Keratinocyte (primary cell): ENCODE measurements around the gene ROMO1. TPM values are rescaled to one million over a fixed set of nuclear protein-coding genes. Genes with fewer than 3 reads are reported as not detected.

Source experiments
- DNase-seq: peaks from one replicate; pipeline ENCODE4 v3.0.0-alpha.2; 2011; ENCODE audit warnings: low read depth, missing footprints, low spot score
- FAIRE-seq: peaks from 2 replicates; lab custom pipeline; 2011; peaks lifted over from hg19 to GRCh38; lab: Jason Lieb, UNC
- H2AFZ ChIP-seq: 2 replicates; pipeline ENCODE4 v1.6.0; 2012; ENCODE audit warnings: low read length, control low read depth, inconsistent platforms; ENCODE audit not compliant: control insufficient read depth
- H3K27ac ChIP-seq: 2 replicates; pipeline ENCODE4 v1.5.1; 2011; ENCODE audit warnings: low read length; ENCODE audit not compliant: control insufficient read depth, insufficient read depth
- H3K27me3 ChIP-seq: 3 replicates; pipeline ENCODE4 v1.6.0; 2011; ENCODE audit warnings: low read length; ENCODE audit not compliant: control insufficient read depth, insufficient read depth; ENCODE audit errors: extremely low read depth
- H3K36me3 ChIP-seq, 2 experiments: 2 replicates in 1 of 2; 3 replicates in 1 of 2; pipeline ENCODE4 v1.5.1; 2011; ENCODE audit warnings: low read length in 2 of 2, mild to moderate bottlenecking in 1 of 2; ENCODE audit not compliant: control insufficient read depth in 2 of 2, insufficient read depth in 2 of 2; ENCODE audit errors: extremely low read depth in 1 of 2
- H3K4me1 ChIP-seq: 3 replicates; pipeline ENCODE4 v1.5.1; 2011; ENCODE audit warnings: low read length; ENCODE audit not compliant: control insufficient read depth, insufficient read depth; ENCODE audit errors: extremely low read depth
- H3K4me2 ChIP-seq: 3 replicates; pipeline ENCODE4 v1.6.0; 2011; ENCODE audit warnings: low read depth, low read length; ENCODE audit not compliant: control insufficient read depth, insufficient read depth; ENCODE audit errors: extremely low read depth
- H3K4me3 ChIP-seq, 3 experiments: fragments of 200-600 bp in 1 of 3; sonication (generic) in 1 of 3; 2 replicates in 2 of 3; 3 replicates in 1 of 3; pipeline ENCODE4 v1.5.1; 2011 to 2016; ENCODE audit warnings: low read length in 3 of 3, mild to moderate bottlenecking in 3 of 3, control low read depth in 2 of 3, inconsistent platforms in 1 of 3, low read depth in 1 of 3, mixed read lengths in 1 of 3, mixed run types in 1 of 3, moderate library complexity in 1 of 3; ENCODE audit not compliant: control insufficient read depth in 2 of 3, insufficient read depth in 2 of 3; ENCODE audit errors: extremely low read depth in 1 of 3
- H3K79me2 ChIP-seq: 2 replicates; pipeline ENCODE4 v1.6.0; 2012; ENCODE audit warnings: low read length; ENCODE audit not compliant: control insufficient read depth, insufficient read depth
- H3K9ac ChIP-seq: 3 replicates; pipeline ENCODE4 v1.6.0; 2011; ENCODE audit warnings: low read length; ENCODE audit not compliant: control insufficient read depth, insufficient read depth; ENCODE audit errors: extremely low read depth
- H3K9me1 ChIP-seq: 3 replicates; pipeline ENCODE4 v1.6.0; 2011; ENCODE audit warnings: low read length; ENCODE audit not compliant: control insufficient read depth, insufficient read depth; ENCODE audit errors: extremely low read depth
- H3K9me3 ChIP-seq: 2 replicates; pipeline ENCODE4 v1.5.1; 2012; ENCODE audit warnings: low read depth, low read length; ENCODE audit not compliant: control insufficient read depth
- H4K20me1 ChIP-seq: 3 replicates; pipeline ENCODE4 v1.6.0; 2011; ENCODE audit warnings: low read length; ENCODE audit not compliant: control insufficient read depth, insufficient read depth; ENCODE audit errors: extremely low read depth
- EZH2 ChIP-seq: IDR thresholded peaks from one replicate; pipeline ENCODE4 v1.6.1; 2012; ENCODE audit warnings: inconsistent platforms, mild to moderate bottlenecking, low read length, moderate library complexity
- dilution Hi-C: fragments of 300-500 bp; cut with MboI; formaldehyde crosslinking; loops from one replicate; pipeline ENCODE4 v1.7.0; 2020; ENCODE audit warnings: low sequenced_read_pairs; ENCODE audit not compliant: extremely low pct_ligation_motif_present
- polyA plus RNA-seq, 5 experiments: library from polyadenylated mRNA; depleted of rRNA in 3 of 5; stranded (reverse) in 3 of 5; stranded (forward) in 1 of 5; unstranded in 1 of 5; fragments of >200 nt; gene quantifications; 1 replicate in 1 of 5; 2 replicates in 3 of 5; 3 replicates in 1 of 5; pipeline versions ENCODE4 v1.2.1 to v1.2.3, GENCODE V29; 2011 to 2012; ENCODE audit warnings: missing spikeins in 2 of 5, low read depth in 1 of 5, low replicate concordance in 1 of 5
- TF ChIP-seq, protein P1 (sequence below), 3 experiments: IDR thresholded peaks in 1 of 3; conservative IDR thresholded peaks in 1 of 3; optimal IDR thresholded peaks in 1 of 3; 2 replicates in 2 of 3; 3 replicates in 1 of 3; pipeline versions ENCODE3 to v1.5.1; 2011; ENCODE audit warnings: low read length in 3 of 3, mild to moderate bottlenecking in 3 of 3, moderate library complexity in 2 of 3, control low read depth in 1 of 3, inconsistent platforms in 1 of 3; ENCODE audit not compliant: insufficient read depth in 2 of 3; ENCODE audit errors: extremely low read depth in 1 of 3

Gene ROMO1
- polyA plus RNA-seq, 1 donor (not counting 4 experiments of a cell fraction or from before 2014, with no cell fraction given) = 195 TPM

DNA sequence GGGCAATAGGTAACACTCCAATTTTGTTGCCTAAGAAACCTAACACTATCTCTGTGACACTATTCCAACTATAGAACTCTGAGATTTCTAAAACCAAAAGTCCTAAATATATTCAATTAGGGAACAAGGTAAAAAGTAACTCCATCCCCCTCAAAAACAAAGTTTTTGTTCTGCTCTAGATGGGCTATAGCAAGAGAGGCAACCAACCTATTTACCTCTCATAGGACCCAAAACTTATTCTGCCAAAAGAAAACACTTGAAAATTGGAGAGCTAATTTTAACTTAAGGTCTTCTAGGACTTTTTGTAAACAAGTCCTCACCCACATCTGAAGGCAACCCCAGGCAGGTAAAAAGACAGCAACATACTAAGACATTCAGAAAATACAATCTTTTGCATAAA, 35.2 kb downstream of the ROMO1 start:
- no peak overlapping the region for H2AFZ ChIP-seq
- no peak overlapping the region for H3K4me3 ChIP-seq
- peaks cover 72% of the 10 kb centered on the region for H4K20me1 ChIP-seq
- H3K9me3 ChIP-seq = no peaks in the 10 kb centered on the region
- H3K27ac ChIP-seq = no peak overlapping the region
- H3K36me3 ChIP-seq = peaks cover 27 to 51% of the 10 kb centered on the region in 2 experiments
- H3K79me2 ChIP-seq = peaks cover 100% of the 10 kb centered on the region
- dilution Hi-C loops = no loop called here
- DNase-seq = no peak
- H3K4me1 ChIP-seq = peaks cover 20% of the 10 kb centered on the region
- H3K9ac ChIP-seq = no peak overlapping the region
- no peaks in the 10 kb centered on the region for H3K27me3 ChIP-seq
- no peak overlapping the region for H3K4me2 ChIP-seq
- TF ChIP-seq EZH2 = no peak
- TF ChIP-seq, protein P1, sequence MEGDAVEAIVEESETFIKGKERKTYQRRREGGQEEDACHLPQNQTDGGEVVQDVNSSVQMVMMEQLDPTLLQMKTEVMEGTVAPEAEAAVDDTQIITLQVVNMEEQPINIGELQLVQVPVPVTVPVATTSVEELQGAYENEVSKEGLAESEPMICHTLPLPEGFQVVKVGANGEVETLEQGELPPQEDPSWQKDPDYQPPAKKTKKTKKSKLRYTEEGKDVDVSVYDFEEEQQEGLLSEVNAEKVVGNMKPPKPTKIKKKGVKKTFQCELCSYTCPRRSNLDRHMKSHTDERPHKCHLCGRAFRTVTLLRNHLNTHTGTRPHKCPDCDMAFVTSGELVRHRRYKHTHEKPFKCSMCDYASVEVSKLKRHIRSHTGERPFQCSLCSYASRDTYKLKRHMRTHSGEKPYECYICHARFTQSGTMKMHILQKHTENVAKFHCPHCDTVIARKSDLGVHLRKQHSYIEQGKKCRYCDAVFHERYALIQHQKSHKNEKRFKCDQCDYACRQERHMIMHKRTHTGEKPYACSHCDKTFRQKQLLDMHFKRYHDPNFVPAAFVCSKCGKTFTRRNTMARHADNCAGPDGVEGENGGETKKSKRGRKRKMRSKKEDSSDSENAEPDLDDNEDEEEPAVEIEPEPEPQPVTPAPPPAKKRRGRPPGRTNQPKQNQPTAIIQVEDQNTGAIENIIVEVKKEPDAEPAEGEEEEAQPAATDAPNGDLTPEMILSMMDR (optimal IDR thresholded peaks at IDR 0.05 in 1 of 3, IDR thresholded peaks at IDR 0.05 in 1 of 3, conservative IDR thresholded peaks at IDR 0.05 in 1 of 3; ENCODE audit: extremely low read depth in 1 of 3, insufficient read depth in 2 of 3, low read length in 3 of 3) = no peak
- H3K9me1 ChIP-seq = peaks cover 7% of the 10 kb centered on the region
- no peak for FAIRE-seq

DNA sequence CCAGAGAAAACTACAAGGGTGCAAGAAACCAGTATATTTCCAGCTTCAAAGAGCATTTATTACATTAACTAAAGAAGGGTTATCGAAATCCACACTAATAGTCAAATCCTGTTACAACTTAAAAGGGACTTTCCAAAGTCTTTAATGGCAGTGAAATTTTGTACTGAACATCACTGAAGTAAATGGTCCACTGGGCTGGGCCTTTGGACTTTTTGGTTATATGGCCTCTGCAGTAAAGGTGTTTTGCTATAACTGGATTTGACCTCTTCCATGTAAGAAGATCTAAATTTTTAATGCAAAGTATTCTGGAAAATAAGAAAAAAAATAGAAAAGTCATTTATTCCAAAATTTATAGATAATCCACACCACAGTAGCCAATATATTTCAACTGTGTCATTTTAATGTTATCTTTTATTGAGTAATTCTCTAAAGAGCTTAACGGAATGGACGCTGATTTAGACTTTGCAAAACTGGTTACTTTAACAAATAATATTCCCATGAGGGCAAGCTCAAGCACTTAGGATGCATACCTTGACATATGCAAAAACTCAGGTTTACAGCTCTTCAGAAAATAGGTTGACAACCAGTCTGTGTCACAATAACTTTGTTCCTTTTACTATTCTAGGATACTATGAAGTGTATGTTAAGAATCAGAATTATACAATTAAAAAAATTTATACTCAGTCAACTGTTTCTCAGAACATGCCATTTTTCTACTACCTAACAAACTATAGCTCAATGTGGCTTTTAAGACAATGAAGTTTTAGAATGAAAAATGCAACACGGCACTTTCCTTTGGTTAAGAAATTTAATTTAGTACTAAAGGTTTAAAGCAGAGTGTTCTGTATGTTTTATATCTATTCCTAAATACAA, 35.8 kb downstream of the ROMO1 start:
- Histone ChIP-seq H3K9me3 (no peaks in the 10 kb centered on the region), H3K27ac (no peak overlapping the region), H3K4me2 (peak overlapping the region; percentile 34), H3K9me1 (peaks cover 8% of the 10 kb centered on the region), H3K9ac (no peak overlapping the region), H3K4me1 (peaks cover 27% of the 10 kb centered on the region), H3K79me2 (peaks cover 100% of the 10 kb centered on the region), H2AFZ (no peak overlapping the region), H3K27me3 (no peaks in the 10 kb centered on the region), H3K4me3 (no peak overlapping the region), H4K20me1 (peaks cover 71% of the 10 kb centered on the region), H3K36me3 (peaks cover 25 to 52% of the 10 kb centered on the region in 2 experiments)
- dilution Hi-C loops = no loop called here
- FAIRE-seq (no peak), DNase-seq (no peak)
- TF ChIP-seq, protein P1 (optimal IDR thresholded peaks at IDR 0.05 in 1 of 3, IDR thresholded peaks at IDR 0.05 in 1 of 3, conservative IDR thresholded peaks at IDR 0.05 in 1 of 3; ENCODE audit: extremely low read depth in 1 of 3, insufficient read depth in 2 of 3, low read length in 3 of 3) = no peak
- no peak for TF ChIP-seq EZH2
